CD14-positive monocyte (primary cell): ENCODE results near the gene ABCA4. TPM values are rescaled to one million over a fixed set of nuclear protein-coding genes. Genes with fewer than 3 reads are reported as not detected.

Experiments used
- DNase-seq, 3 donors: peaks; one replicate each; pipeline ENCODE4 v3.0.0-alpha.2; 2011 to 2022
- H2AFZ ChIP-seq: 2 replicates; pipeline ENCODE4 v1.6.0; 2012; ENCODE audit warnings: mild to moderate bottlenecking, low read depth, low read length, inconsistent platforms; ENCODE audit not compliant: insufficient read depth, poor library complexity, severe bottlenecking
- H3K27ac ChIP-seq, 2 donors: 1 replicate in 1 of 2; 2 replicates in 1 of 2; pipeline ENCODE4 v1.5.1; 2012 to 2013; ENCODE audit warnings: low read length in 2 of 2, control low read depth in 1 of 2, inconsistent platforms in 1 of 2, low read depth in 1 of 2, mild to moderate bottlenecking in 1 of 2
- H3K27me3 ChIP-seq, 2 donors: one replicate each; pipeline versions ENCODE4 v1.6.0 to v1.6.1; 2011 to 2013; ENCODE audit warnings: low read length in 2 of 2; ENCODE audit not compliant: control insufficient read depth in 2 of 2, insufficient read depth in 2 of 2
- H3K36me3 ChIP-seq, 2 donors: replicated peaks in 1 of 2; 1 replicate in 1 of 2; 2 replicates in 1 of 2; pipeline versions ENCODE4 v1.5.1 to v1.6.1; 2012 to 2013; ENCODE audit warnings: low read length in 2 of 2, control low read depth in 1 of 2, inconsistent platforms in 1 of 2, mild to moderate bottlenecking in 1 of 2; ENCODE audit not compliant: insufficient read depth in 2 of 2, control insufficient read depth in 1 of 2
- H3K4me1 ChIP-seq, 2 donors: 1 replicate in 1 of 2; 2 replicates in 1 of 2; pipeline versions ENCODE4 v1.5.1 to v1.6.1; 2012 to 2013; ENCODE audit warnings: low read length in 2 of 2, control low read depth in 1 of 2, inconsistent platforms in 1 of 2, mild to moderate bottlenecking in 1 of 2, moderate library complexity in 1 of 2; ENCODE audit not compliant: insufficient read depth in 2 of 2, control insufficient read depth in 1 of 2
- H3K4me2 ChIP-seq: replicated peaks from 2 replicates; pipeline ENCODE3; 2012; ENCODE audit warnings: low read length, moderate library complexity, mild to moderate bottlenecking; ENCODE audit not compliant: poor library complexity, severe bottlenecking; ENCODE audit errors: extremely low read depth
- H3K4me3 ChIP-seq, 3 experiments: fragments of 200-600 bp in 1 of 3; sonication (generic) in 1 of 3; replicated peaks in 1 of 3; 1 replicate in 2 of 3; 2 replicates in 1 of 3; pipeline ENCODE4 v1.5.1; 2011 to 2013; ENCODE audit warnings: low read length in 3 of 3, mild to moderate bottlenecking in 3 of 3, control low read depth in 2 of 3, low read depth in 2 of 3, inconsistent platforms in 1 of 3, moderate library complexity in 1 of 3
- H3K79me2 ChIP-seq: 2 replicates; pipeline ENCODE4 v1.6.0; 2012; ENCODE audit warnings: mild to moderate bottlenecking, control low read depth, inconsistent platforms, low read length, moderate library complexity; ENCODE audit not compliant: insufficient read depth
- H3K9ac ChIP-seq: 2 replicates; pipeline ENCODE4 v1.6.0; 2017; ENCODE audit warnings: low read length, mild to moderate bottlenecking; ENCODE audit not compliant: insufficient read depth, poor library complexity, severe bottlenecking
- H3K9me3 ChIP-seq, 2 donors: replicated peaks in 1 of 2; 1 replicate in 1 of 2; 2 replicates in 1 of 2; pipeline versions ENCODE4 v1.5.1 to v1.6.1; 2012 to 2013; ENCODE audit warnings: low read length in 2 of 2, control low read depth in 1 of 2; ENCODE audit not compliant: control insufficient read depth in 1 of 2, insufficient read depth in 1 of 2
- H4K20me1 ChIP-seq: 2 replicates; pipeline ENCODE4 v1.6.0; 2012; ENCODE audit warnings: mild to moderate bottlenecking, low read length, control low read depth, moderate library complexity; ENCODE audit not compliant: insufficient read depth
- H3K27ac Mint-ChIP-seq, 7 donors: one replicate each; pipeline ENCODE4 v1.8.0; 2020; ENCODE audit warnings: mild to moderate bottlenecking in 7 of 7, mixed read lengths in 7 of 7, moderate library complexity in 6 of 7, inconsistent platforms in 2 of 7
- H3K27me3 Mint-ChIP-seq, 3 donors: one replicate each; pipeline ENCODE4 v1.8.0; 2021 to 2022; ENCODE audit warnings: low read depth in 3 of 3, mild to moderate bottlenecking in 3 of 3, mixed read lengths in 3 of 3, moderate library complexity in 3 of 3, inconsistent platforms in 1 of 3
- H3K36me3 Mint-ChIP-seq, 2 donors: one replicate each; pipeline ENCODE4 v1.8.0; 2020; ENCODE audit warnings: mixed read lengths in 2 of 2, inconsistent platforms in 1 of 2, mild to moderate bottlenecking in 1 of 2
- H3K4me1 Mint-ChIP-seq: one replicate; pipeline ENCODE4 v1.8.0; 2020; ENCODE audit warnings: mild to moderate bottlenecking, mixed read lengths
- H3K4me3 Mint-ChIP-seq, 2 donors: one replicate each; pipeline ENCODE4 v1.8.0; 2020; ENCODE audit warnings: mild to moderate bottlenecking in 2 of 2, mixed read lengths in 2 of 2, moderate library complexity in 1 of 2
- H3K9me3 Mint-ChIP-seq, 7 donors: one replicate each; pipeline ENCODE4 v1.8.0; 2020 to 2022; ENCODE audit warnings: mixed read lengths in 7 of 7, mild to moderate bottlenecking in 6 of 7, moderate library complexity in 6 of 7, inconsistent platforms in 2 of 7
- CTCF ChIP-seq: fragments of 200-600 bp; IDR thresholded peaks from one replicate; pipeline ENCODE4 v1.8.0; 2022; ENCODE audit warnings: antibody characterized with exemption, mild to moderate bottlenecking
- WGBS: methylation state at CpG from one replicate; pipeline ENCODE4 v1.1.5; 2013; ENCODE audit warnings: missing lambda C conversion rate; ENCODE audit not compliant: insufficient coverage; 5-methylcytosine and 5-hydroxymethylcytosine counted together
- intact Hi-C, 2 donors: fragments of 100-400 bp; cut with micrococcal nuclease; formaldehyde crosslinking; loops; one replicate each; pipeline versions ENCODE4 v1.15.0 to v1.15.1; 2023
- polyA plus RNA-seq, 3 donors: library from polyadenylated mRNA; depleted of rRNA in 1 of 3; unstranded in 2 of 3; stranded (reverse) in 1 of 3; fragments of 300-500 nt in 2 of 3; fragments of >200 nt in 1 of 3; fragmentation: Illumina TruSeq in 2 of 3; gene quantifications; 1 replicate in 2 of 3; 2 replicates in 1 of 3; pipeline ENCODE4 v1.2.3, GENCODE V29; 2012 to 2021

The ABCA4 gene
- polyA plus RNA-seq, 3 donors: not detected

GRCh38 chr1:93976711-93977597, 144.0 kb downstream of the ABCA4 start:
- no peak overlapping the region for H2AFZ ChIP-seq

GRCh38 chr1:93976291-93976690, 144.7 kb downstream of the ABCA4 start:
- Histone ChIP-seq H3K9ac (no peak overlapping the region), H3K4me3 (no peak overlapping the region), H3K36me3 (no peaks in the 10 kb centered on the region), H3K4me2 (no peak overlapping the region), H2AFZ (no peak overlapping the region), H4K20me1 (no peaks in the 10 kb centered on the region), H3K9me3 (no peaks in the 10 kb centered on the region), H3K27ac (no peak overlapping the region), H3K27me3 (peaks cover 0 to 2% of the 10 kb centered on the region in 2 donors), H3K79me2 (no peaks in the 10 kb centered on the region), H3K4me1 (no peaks in the 10 kb centered on the region)
- H3K4me1 Mint-ChIP-seq: no peaks in the 10 kb centered on the region
- WGBS: no CpG with 5 or more reads among the region's 2 CpGs
- no peak for DNase-seq
- no peak overlapping the region for H3K4me3 Mint-ChIP-seq
- no peaks in the 10 kb centered on the region for H3K36me3 Mint-ChIP-seq
- no peak overlapping the region for H3K27ac Mint-ChIP-seq
- H3K27me3 Mint-ChIP-seq: peaks cover 3 to 10% (median 7%) of the 10 kb centered on the region in 3 donors
- TF ChIP-seq CTCF: no peak
- intact Hi-C loops: no loop called here
- H3K9me3 Mint-ChIP-seq: peaks cover 0 to 2% (median 0%) of the 10 kb centered on the region in 7 donors

More at GRCh38 chr1:93976711-93977597, 144.0 kb downstream of the ABCA4 start:
- Mint-ChIP-seq H3K4me1 (no peaks in the 10 kb centered on the region), H3K36me3 (no peaks in the 10 kb centered on the region), H3K9me3 (no peaks in the 10 kb centered on the region), H3K27me3 (peaks cover 3 to 7% (median 5%) of the 10 kb centered on the region in 3 donors), H3K27ac (no peak overlapping the region), H3K4me3 (no peak overlapping the region)
- H3K9me3 ChIP-seq: no peaks in the 10 kb centered on the region
- DNase-seq: no peak
- no peak overlapping the region for H3K4me2 ChIP-seq
- no peak for TF ChIP-seq CTCF
- no peaks in the 10 kb centered on the region for H4K20me1 ChIP-seq
- no peaks in the 10 kb centered on the region for H3K4me1 ChIP-seq
- H3K36me3 ChIP-seq: no peaks in the 10 kb centered on the region
- H3K4me3 ChIP-seq: no peak overlapping the region
- H3K27ac ChIP-seq: no peak overlapping the region
- H3K79me2 ChIP-seq: no peaks in the 10 kb centered on the region
- H3K9ac ChIP-seq: no peak overlapping the region
- intact Hi-C loops: no loop called here
- H3K27me3 ChIP-seq: peaks cover 0 to 2% of the 10 kb centered on the region in 2 donors
